Upper lobe of left lung (tissue), 6 donors: ENCODE results near the gene TP53TG5. TPM values are rescaled to one million over a fixed set of nuclear protein-coding genes. Genes with fewer than 3 reads are reported as not detected.

ENCODE experiments used
- ATAC-seq, 2 donors: fragments of 200-7000 bp; cut with Tn5 transposase; one replicate each; pipeline ENCODE4 v1.9.1; 2022; ENCODE audit warnings: mild to moderate bottlenecking in 2 of 2, moderate library complexity in 2 of 2; ENCODE audit not compliant: low FRiP score in 2 of 2
- DNase-seq, 2 donors: peaks; one replicate each; pipeline ENCODE4 v3.0.0-alpha.2; 2019 to 2020
- H3K27ac ChIP-seq, 4 donors: fragments of 200-600 bp; sonication (generic); one replicate each; pipeline ENCODE4 v1.5.1; 2016 to 2019
- H3K27me3 ChIP-seq, 4 donors: fragments of 200-600 bp; sonication (generic); one replicate each; pipeline ENCODE4 v1.5.1; 2017 to 2019
- H3K36me3 ChIP-seq, 4 donors: fragments of 200-600 bp; sonication (generic); one replicate each; pipeline ENCODE4 v1.5.1; 2016 to 2019
- H3K4me1 ChIP-seq, 4 donors: fragments of 200-600 bp; sonication (generic); one replicate each; pipeline ENCODE4 v1.5.1; 2018 to 2019
- H3K4me3 ChIP-seq, 4 donors: fragments of 200-600 bp; sonication (generic); one replicate each; pipeline ENCODE4 v1.5.1; 2017 to 2019; ENCODE audit warnings: mild to moderate bottlenecking in 2 of 4, moderate library complexity in 1 of 4
- H3K9me3 ChIP-seq, 4 donors: fragments of 200-600 bp; sonication (generic); one replicate each; pipeline ENCODE4 v1.5.1; 2018 to 2019
- EP300 ChIP-seq, 4 donors: sonication (generic); formaldehyde crosslinking; IDR thresholded peaks; one replicate each; pipeline ENCODE4 v1.5.1; 2017; ENCODE audit warnings: antibody characterized with exemption in 4 of 4, control low read depth in 2 of 4
- POLR2A ChIP-seq, 4 donors: fragments of 450-650 bp; IDR thresholded peaks; one replicate each; pipeline ENCODE4 v1.5.1; 2016 to 2017; ENCODE audit warnings: antibody characterized with exemption in 4 of 4, mild to moderate bottlenecking in 2 of 4
- POLR2AphosphoS5 ChIP-seq, 2 donors: sonication (generic); formaldehyde crosslinking; IDR thresholded peaks; one replicate each; pipeline ENCODE4 v1.5.1; 2017; ENCODE audit warnings: antibody characterized with exemption in 2 of 2
- WGBS, 2 donors: methylation state at CpG; one replicate each; pipeline ENCODE4 v1.1.5; 2017 to 2018; 5-methylcytosine and 5-hydroxymethylcytosine counted together
- small RNA-seq, 4 donors: library from RNA; depleted of rRNA; stranded (forward); fragments of <200 nt; gene quantifications; one replicate each; pipeline ENCODE3, GENCODE V24; 2016
- total RNA-seq, 6 donors: library from RNA; depleted of rRNA in 4 of 6; stranded (reverse); fragments of >200 nt in 4 of 6; gene quantifications; one replicate each; pipeline versions ENCODE4 v1.1.0 to v1.2.1, GENCODE V29; 2016 to 2021
- TF ChIP-seq, protein P1 (sequence below), 6 experiments: fragments of 450-650 bp in 4 of 6; fragments of 200-600 bp in 2 of 6; sonication (generic) in 2 of 6; IDR thresholded peaks; one replicate each; pipeline ENCODE4 v1.5.1; 2016 to 2019; ENCODE audit warnings: antibody characterized with exemption in 6 of 6
- donor health status: DM: no; HTN: no; CAD: no; lungs with moderate emphysema.
- donor health status: DM: no; HTN: yes; CAD: no; lungs with severe emphysema.

The TP53TG5 gene
- total RNA-seq, 6 donors from 2014 or later: not detected

DNA sequence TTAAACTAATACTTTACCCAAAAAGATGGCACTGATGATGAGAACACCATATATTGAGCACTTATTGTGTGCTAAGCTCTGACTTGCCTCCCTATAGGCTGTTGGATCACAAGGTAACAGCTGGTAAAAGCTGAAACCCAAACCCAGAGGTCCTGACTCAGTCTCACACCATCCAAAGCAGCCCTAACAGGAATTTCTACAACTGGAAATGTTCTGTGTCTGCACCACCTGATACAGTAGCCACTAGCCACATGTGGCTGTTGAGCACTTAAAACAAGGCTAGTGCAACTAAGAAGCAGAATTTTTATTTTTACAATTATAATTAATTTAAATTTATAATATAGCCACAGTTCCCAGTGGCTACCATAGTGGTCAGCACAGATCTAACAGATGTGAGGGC is 54.4 kb downstream of the TP53TG5 start:
- Histone ChIP-seq H3K27ac (peak overlapping the region in 1 of 4 donors; percentile 2), H3K36me3 (peaks cover 13 to 37% (median 31%) of the 10 kb centered on the region in 4 donors), H3K4me1 (peaks cover 0 to 10% (median 5%) of the 10 kb centered on the region in 4 donors), H3K4me3 (no peak overlapping the region), H3K27me3 (no peaks in the 10 kb centered on the region), H3K9me3 (no peaks in the 10 kb centered on the region)
- DNase-seq: no peak
- TF ChIP-seq, protein P1, sequence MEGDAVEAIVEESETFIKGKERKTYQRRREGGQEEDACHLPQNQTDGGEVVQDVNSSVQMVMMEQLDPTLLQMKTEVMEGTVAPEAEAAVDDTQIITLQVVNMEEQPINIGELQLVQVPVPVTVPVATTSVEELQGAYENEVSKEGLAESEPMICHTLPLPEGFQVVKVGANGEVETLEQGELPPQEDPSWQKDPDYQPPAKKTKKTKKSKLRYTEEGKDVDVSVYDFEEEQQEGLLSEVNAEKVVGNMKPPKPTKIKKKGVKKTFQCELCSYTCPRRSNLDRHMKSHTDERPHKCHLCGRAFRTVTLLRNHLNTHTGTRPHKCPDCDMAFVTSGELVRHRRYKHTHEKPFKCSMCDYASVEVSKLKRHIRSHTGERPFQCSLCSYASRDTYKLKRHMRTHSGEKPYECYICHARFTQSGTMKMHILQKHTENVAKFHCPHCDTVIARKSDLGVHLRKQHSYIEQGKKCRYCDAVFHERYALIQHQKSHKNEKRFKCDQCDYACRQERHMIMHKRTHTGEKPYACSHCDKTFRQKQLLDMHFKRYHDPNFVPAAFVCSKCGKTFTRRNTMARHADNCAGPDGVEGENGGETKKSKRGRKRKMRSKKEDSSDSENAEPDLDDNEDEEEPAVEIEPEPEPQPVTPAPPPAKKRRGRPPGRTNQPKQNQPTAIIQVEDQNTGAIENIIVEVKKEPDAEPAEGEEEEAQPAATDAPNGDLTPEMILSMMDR (IDR thresholded peaks at IDR 0.05): no peak
- TF ChIP-seq POLR2A (IDR thresholded peaks at IDR 0.05) (no peak), POLR2AphosphoS5 (IDR thresholded peaks at IDR 0.05) (no peak), EP300 (IDR thresholded peaks at IDR 0.05) (no peak)
- ATAC-seq: no peak

DNA sequence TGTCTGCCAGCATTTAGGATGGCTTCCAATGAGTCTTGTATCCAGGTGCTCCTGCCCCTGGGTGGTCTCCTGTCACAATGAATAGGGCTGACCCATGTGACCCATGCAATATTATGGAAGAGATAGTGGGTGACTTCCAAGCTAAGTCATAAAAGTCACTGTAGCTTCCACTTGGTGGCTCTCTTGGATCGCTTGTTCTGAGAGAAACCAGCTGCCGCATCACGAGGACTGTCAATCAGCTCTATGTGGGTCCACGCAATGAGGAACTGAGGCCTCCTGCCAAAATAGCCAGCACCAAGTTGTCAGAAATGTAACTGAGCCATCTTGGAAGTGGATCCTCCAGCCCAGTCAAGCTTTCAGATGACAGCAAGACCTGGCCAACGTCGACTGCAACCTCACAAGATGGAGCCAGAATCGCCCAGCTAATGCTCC is 55.2 kb downstream of the TP53TG5 start:
- Histone ChIP-seq H3K27ac (no peak overlapping the region), H3K4me3 (no peak overlapping the region), H3K36me3 (peaks cover 7 to 29% (median 24%) of the 10 kb centered on the region in 4 donors), H3K27me3 (no peaks in the 10 kb centered on the region), H3K4me1 (peaks cover 0 to 10% (median 5%) of the 10 kb centered on the region in 4 donors), H3K9me3 (no peaks in the 10 kb centered on the region)
- ATAC-seq (peak; percentile 69), DNase-seq (peak in 1 of 2 donors; percentile 89)
- 53 to 59% methylated on average over 7 of the region's 7 CpGs for WGBS, 2 donors
- TF ChIP-seq POLR2AphosphoS5 (IDR thresholded peaks at IDR 0.05) (peak in 1 of 2 donors; percentile 12), POLR2A (IDR thresholded peaks at IDR 0.05) (peak in 1 of 4 donors; percentile 8), EP300 (IDR thresholded peaks at IDR 0.05) (no peak)
- TF ChIP-seq, protein P1 (IDR thresholded peaks at IDR 0.05): peak in 4 of 6 experiments; percentile 24 to 61 (median 34)

Small RNAs within 50 kb of the gene (small RNA-seq; reads per million reads assigned to genes)
- 0 to 0.29 (median 0.09) reads per million in 4 donors for gene MIR6812

Other genes starting within 250 kb of the TP53TG5 start
- gene PI3, start 203.4 kb downstream of the TP53TG5 start, total RNA-seq: 10 to 100 TPM in 1 of 6 donors, 1 to 10 TPM in 4, not detected in 1; 3.2 to 16.7 (median 5.2) TPM
- gene SEMG1, start 171.3 kb downstream of the TP53TG5 start, total RNA-seq: not detected
- gene SEMG2, start 157.0 kb downstream of the TP53TG5 start, total RNA-seq: not detected
- gene SLPI, start 123.8 kb downstream of the TP53TG5 start, total RNA-seq: 1,000 to 10,000 TPM; 1,039 to 7,285 (median 2,025) TPM
- under 1 TPM in 2 of 6 donors, not detected in 4; 0.09 to 0.13 TPM for gene RBPJL, start 71.5 kb downstream of the TP53TG5 start, total RNA-seq
- gene MATN4, start 70.0 kb downstream of the TP53TG5 start, total RNA-seq: under 1 TPM in 2 of 6 donors, not detected in 4; 0.30 to 0.44 TPM
- gene SDC4, start 29.9 kb downstream of the TP53TG5 start, total RNA-seq: 100 to 1,000 TPM; 178 to 568 (median 291) TPM
- gene SYS1, start 15.2 kb downstream of the TP53TG5 start, total RNA-seq: 10 to 100 TPM; 31.0 to 61.4 (median 50.7) TPM
- gene DBNDD2, start 30.0 kb upstream of the TP53TG5 start, total RNA-seq: 10 to 100 TPM; 30.4 to 75.4 (median 52.8) TPM
- gene PIGT, start 37.8 kb upstream of the TP53TG5 start, total RNA-seq: 10 to 100 TPM; 49.9 to 86.3 (median 63.0) TPM
- gene WFDC2, start 91.4 kb upstream of the TP53TG5 start, total RNA-seq: 100 to 1,000 TPM in 5 of 6 donors, 10 to 100 TPM in 1; 91.7 to 163 (median 135) TPM
- gene SPINT3, start 137.3 kb upstream of the TP53TG5 start, total RNA-seq: not detected
- gene WFDC6, start 161.2 kb upstream of the TP53TG5 start, total RNA-seq: 1 to 10 TPM in 2 of 6 donors, not detected in 4; 1.6 to 1.8 TPM
- 1 to 10 TPM in 1 of 6 donors, under 1 TPM in 2, not detected in 3; 0.15 to 3.7 (median 0.47) TPM for gene EPPIN, start 169.1 kb upstream of the TP53TG5 start, total RNA-seq
- not detected for gene WFDC8, start 201.0 kb upstream of the TP53TG5 start, total RNA-seq